IMR-90 (cell line): ENCODE results near the gene CIC. TPM values are rescaled to one million over a fixed set of nuclear protein-coding genes. Genes with fewer than 3 reads are reported as not detected.

Experiments used
- ATAC-seq: fragments of 200-7000 bp; cut with Tn5 transposase; 2 replicates; pipeline ENCODE4 v1.9.1; 2020; ENCODE audit warnings: low read depth, mild to moderate bottlenecking, moderate library complexity
- BruUV-seq: library from RNA; stranded (reverse); fragments of 400-500 nt; replicated peaks from 2 replicates; lab custom pipeline; 2021; lab: Mats Ljungman, UMichigan
- CTCF ChIA-PET: fragments of 300-600 bp; formaldehyde crosslinking; extraction: SDS; loops from one replicate; lab custom pipeline; 2021; ENCODE audit warnings: antibody characterized with exemption; lab: Yijun Ruan, JAX
- POLR2A ChIA-PET: fragments of 300-600 bp; sonication (Branson Sonifier 250); formaldehyde crosslinking; loops from one replicate; lab custom pipeline; 2022; ENCODE audit warnings: antibody characterized with exemption; ENCODE audit not compliant: unreplicated experiment; lab: Charles Lee
- DNase-seq: peaks from one replicate; pipeline ENCODE4 v3.0.0; 2013
- H2AFZ ChIP-seq: replicated peaks from 2 replicates; pipeline ENCODE3; 2013; ENCODE audit warnings: low read length, mild to moderate bottlenecking; ENCODE audit not compliant: poor library complexity
- H2AK5ac ChIP-seq: 2 replicates; pipeline ENCODE4 v1.6.1; 2013; ENCODE audit warnings: low read depth, low read length, inconsistent platforms
- H2AK9ac ChIP-seq: replicated peaks from 2 replicates; pipeline ENCODE3; 2013; ENCODE audit warnings: mild to moderate bottlenecking, low read depth, low read length, moderate library complexity; ENCODE audit not compliant: poor library complexity
- H2BK120ac ChIP-seq: 2 replicates; pipeline ENCODE4 v1.6.1; 2013; ENCODE audit warnings: low read depth, low read length, inconsistent platforms
- H2BK15ac ChIP-seq: 3 replicates; pipeline ENCODE4 v1.6.1; 2013; ENCODE audit warnings: low read depth, low read length, inconsistent platforms
- H2BK20ac ChIP-seq: 2 replicates; pipeline ENCODE4 v1.6.1; 2013; ENCODE audit warnings: low read depth, mild to moderate bottlenecking, inconsistent platforms, low read length, moderate library complexity
- H2BK5ac ChIP-seq: 2 replicates; pipeline ENCODE4 v1.6.1; 2013; ENCODE audit warnings: mild to moderate bottlenecking, low read depth, low read length, inconsistent platforms; ENCODE audit not compliant: poor library complexity, severe bottlenecking
- H3K14ac ChIP-seq: replicated peaks from 2 replicates; pipeline ENCODE4 v1.6.1; 2013; ENCODE audit warnings: low read depth, low read length, inconsistent platforms
- H3K18ac ChIP-seq: 2 replicates; pipeline ENCODE4 v1.6.1; 2013; ENCODE audit warnings: low read depth, low read length, control low read depth
- H3K23ac ChIP-seq: 2 replicates; pipeline ENCODE4 v1.6.1; 2013; ENCODE audit warnings: low read depth, low read length, inconsistent platforms
- H3K27ac ChIP-seq: 2 replicates; pipeline ENCODE4 v1.5.1; 2013; ENCODE audit warnings: mild to moderate bottlenecking, control low read depth, low read length; ENCODE audit not compliant: insufficient read depth
- H3K27me3 ChIP-seq: 2 replicates; pipeline ENCODE4 v1.6.1; 2013; ENCODE audit warnings: low read length; ENCODE audit not compliant: control insufficient read depth, insufficient read depth
- H3K36me3 ChIP-seq: 2 replicates; pipeline ENCODE4 v1.6.1; 2013; ENCODE audit warnings: low read length, mixed read lengths; ENCODE audit not compliant: control insufficient read depth, insufficient read depth
- H3K4ac ChIP-seq: 2 replicates; pipeline ENCODE4 v1.6.1; 2013; ENCODE audit warnings: low read depth, low read length, inconsistent platforms
- H3K4me1 ChIP-seq: 2 replicates; pipeline ENCODE4 v1.6.1; 2013; ENCODE audit warnings: low read length, mixed read lengths; ENCODE audit not compliant: control insufficient read depth, insufficient read depth
- H3K4me2 ChIP-seq: 2 replicates; pipeline ENCODE4 v1.6.1; 2013; ENCODE audit warnings: low read depth, mild to moderate bottlenecking, control low read depth, low read length, moderate library complexity
- H3K4me3 ChIP-seq: 2 replicates; pipeline ENCODE4 v1.5.1; 2013; ENCODE audit warnings: low read depth, mild to moderate bottlenecking, control low read depth, low read length, moderate library complexity; ENCODE audit not compliant: insufficient read depth
- H3K56ac ChIP-seq: 2 replicates; pipeline ENCODE4 v1.6.1; 2013; ENCODE audit warnings: low read length, inconsistent platforms; ENCODE audit not compliant: insufficient read depth; ENCODE audit errors: extremely low read depth
- H3K79me1 ChIP-seq, 2 experiments: 2 replicates each; pipeline ENCODE4 v1.6.1; 2013; ENCODE audit warnings: low read length in 2 of 2, inconsistent platforms in 1 of 2, low read depth in 1 of 2
- H3K9ac ChIP-seq: 2 replicates; pipeline ENCODE4 v1.6.1; 2013; ENCODE audit warnings: low read depth, low read length, control low read depth
- H3K9me1 ChIP-seq: 2 replicates; pipeline ENCODE4 v1.6.1; 2013; ENCODE audit warnings: low read length, inconsistent platforms; ENCODE audit not compliant: insufficient read depth
- H3K9me3 ChIP-seq: 2 replicates; pipeline ENCODE4 v1.6.1; 2013; ENCODE audit warnings: low read length; ENCODE audit not compliant: control insufficient read depth, insufficient read depth
- H4K20me1 ChIP-seq: 2 replicates; pipeline ENCODE4 v1.6.1; 2013; ENCODE audit warnings: low read length, inconsistent platforms; ENCODE audit not compliant: insufficient read depth
- H4K5ac ChIP-seq: 2 replicates; pipeline ENCODE4 v1.6.1; 2013; ENCODE audit warnings: mild to moderate bottlenecking, low read depth, low read length, control low read depth
- H4K8ac ChIP-seq, 2 experiments: 2 replicates each; pipeline ENCODE4 v1.6.1; 2013; ENCODE audit warnings: low read depth in 2 of 2, low read length in 2 of 2, control low read depth in 1 of 2, inconsistent platforms in 1 of 2
- H4K91ac ChIP-seq: 2 replicates; pipeline ENCODE4 v1.6.1; 2013; ENCODE audit warnings: low read depth, low read length, inconsistent platforms; ENCODE audit not compliant: insufficient read depth
- BHLHE40 ChIP-seq: fragments of 150-350 bp; IDR thresholded peaks from 2 replicates; pipeline ENCODE4 v1.6.1; 2016; ENCODE audit warnings: mild to moderate bottlenecking, low read depth, low read length
- CEBPB ChIP-seq: IDR thresholded peaks from 2 replicates; pipeline ENCODE4 v1.6.1; 2012; ENCODE audit warnings: low read depth, low read length, improper control_type of control experiment
- CHD1 ChIP-seq: IDR thresholded peaks from 2 replicates; pipeline ENCODE4 v1.6.1; 2012; ENCODE audit warnings: low read depth, low read length, improper control_type of control experiment
- MAZ ChIP-seq: IDR thresholded peaks from 2 replicates; pipeline ENCODE4 v1.6.1; 2012; ENCODE audit warnings: low read depth, mild to moderate bottlenecking, low read length, improper control_type of control experiment, moderate library complexity, borderline replicate concordance
- MXI1 ChIP-seq: IDR thresholded peaks from 2 replicates; pipeline ENCODE4 v1.6.1; 2012; ENCODE audit warnings: low read depth, mild to moderate bottlenecking, low read length, moderate library complexity, borderline replicate concordance
- POLR2A ChIP-seq: IDR thresholded peaks from 2 replicates; pipeline ENCODE4 v1.6.1; 2012; ENCODE audit warnings: mild to moderate bottlenecking, low read depth, low read length
- RAD21 ChIP-seq: IDR thresholded peaks from 2 replicates; pipeline ENCODE4 v1.6.1; 2012; ENCODE audit warnings: low read length, improper control_type of control experiment
- WGBS, 2 experiments: methylation state at CpG; one replicate each; pipeline versions ENCODE4 v1.1.5 to v1.1.7; 2013; ENCODE audit warnings: missing lambda C conversion rate in 2 of 2; ENCODE audit not compliant: insufficient read length in 1 of 2; ENCODE audit errors: extremely low coverage in 2 of 2; 5-methylcytosine and 5-hydroxymethylcytosine counted together
- dilution Hi-C: fragments of 300-500 bp; cut with HindIII; formaldehyde crosslinking; loops from one replicate; pipeline ENCODE4 v1.14.3; 2018; ENCODE audit warnings: low sequenced_read_pairs; ENCODE audit not compliant: unreplicated experiment
- in situ Hi-C: fragments of 300-500 bp; cut with MboI; formaldehyde crosslinking; loops from 3 replicates; pipeline ENCODE4 v1.14.3; 2019; ENCODE audit warnings: low sequenced_read_pairs, inconsistent platforms, mixed read lengths
- intact Hi-C: fragments of 100-400 bp; cut with micrococcal nuclease; formaldehyde crosslinking; loops from 2 replicates; pipeline ENCODE4 v1.10.0; 2022
- polyA plus RNA-seq, 3 experiments: library from polyadenylated mRNA; depleted of rRNA; stranded (reverse); fragments of >200 nt; gene quantifications; 2 replicates each; pipeline ENCODE4 v1.2.3, GENCODE V29; 2012; ENCODE audit warnings: low replicate concordance in 1 of 3
- total RNA-seq: library from RNA; depleted of rRNA; stranded (reverse); fragments of >200 nt; gene quantifications from 2 replicates; pipeline ENCODE4 v1.2.3, GENCODE V29; 2012

CIC gene
- total and polyA plus RNA-seq, 2 of the 4 experiments (the other 2 are of a cell fraction): 1.8 to 23.2 TPM

DNA sequence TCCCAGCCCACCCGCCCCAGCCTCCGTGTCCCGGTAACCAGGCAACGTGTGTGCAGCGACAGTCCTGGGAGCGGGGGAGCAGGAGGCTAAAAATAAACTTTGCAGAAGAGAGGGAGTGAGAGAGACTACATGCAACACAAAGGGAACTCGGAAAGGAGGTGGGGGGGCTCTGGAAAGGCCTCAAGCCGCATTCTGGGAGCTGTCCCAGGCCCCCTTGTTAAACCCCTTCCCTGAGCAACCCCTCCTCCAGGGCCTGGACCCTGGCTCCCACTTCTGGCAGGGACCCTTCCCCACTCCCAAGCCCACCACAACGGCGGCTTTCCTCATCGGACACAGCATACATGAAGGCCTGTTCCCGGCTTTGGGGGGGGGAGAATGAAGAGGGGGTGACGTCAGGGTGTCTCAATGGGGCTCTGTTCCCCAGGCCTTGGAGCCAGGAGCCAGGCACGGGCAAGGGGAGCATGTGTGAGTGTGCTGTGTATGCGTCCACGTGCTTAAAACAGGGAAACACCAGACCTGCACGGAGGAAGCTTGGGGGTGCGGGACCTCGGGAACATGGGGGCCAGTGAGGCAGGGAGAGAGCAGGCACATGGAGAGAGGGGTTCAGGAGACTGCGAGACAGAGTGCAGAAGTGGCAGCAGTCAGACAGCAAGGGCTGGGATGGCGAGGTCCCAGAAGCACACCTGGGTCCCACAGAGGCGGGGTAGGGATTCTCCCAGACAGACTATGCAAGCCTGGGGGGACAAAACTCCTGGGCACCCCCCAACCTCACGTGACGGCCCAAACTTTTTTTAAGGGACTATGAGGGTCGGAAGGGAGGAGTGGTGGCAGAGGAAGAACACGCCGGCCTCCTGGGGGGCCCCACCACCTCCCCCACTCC is 16.4 kb upstream of the CIC start:
- Histone ChIP-seq H3K9me1 (peaks cover 7% of the 10 kb centered on the region; the same call in 1 of the 2 replicates), H4K8ac (peak overlapping the region; percentile 75 to 84; a peak in 3 of 4 replicates), H3K56ac (peak overlapping the region; percentile 79; the same call in 1 of the 2 replicates), H3K14ac (peak overlapping the region; percentile 65), H2BK15ac (peak overlapping the region; percentile 7; the same call in 1 of the 3 replicates), H3K4me1 (peaks cover 19% of the 10 kb centered on the region), H2BK20ac (no peak overlapping the region; the same call in 1 of the 2 replicates), H3K27ac (peak overlapping the region; percentile 87), H2BK120ac (peak overlapping the region; percentile 61), H3K4me3 (peak overlapping the region; percentile 66), H3K4ac (peak overlapping the region; percentile 82), H2AFZ (peak overlapping the region; percentile 91), H3K27me3 (no peaks in the 10 kb centered on the region), H4K20me1 (peaks cover 40% of the 10 kb centered on the region), H3K4me2 (peak overlapping the region; percentile 91), H3K23ac (peak overlapping the region; percentile 87), H2AK5ac (peak overlapping the region; percentile 90), H2AK9ac (peak overlapping the region; percentile 100), H4K5ac (peak overlapping the region; percentile 0; the same call in 1 of the 2 replicates), H3K36me3 (peaks cover 12% of the 10 kb centered on the region), H3K79me1 (peaks cover 6 to 42% of the 10 kb centered on the region in 2 experiments), H4K91ac (peak overlapping the region; percentile 84), H3K18ac (peak overlapping the region; percentile 17), H3K9ac (peak overlapping the region; percentile 87), H3K9me3 (no peaks in the 10 kb centered on the region), H2BK5ac (peak overlapping the region; percentile 78)
- no peak for ATAC-seq
- WGBS, 2 experiments: 0% methylated on average over 7 of the region's 27 CpGs; no CpG with 5 or more reads in 1 of the 2 experiments
- dilution Hi-C loops: no loop called here
- intact Hi-C loops: no loop called here
- ChIA-PET POLR2A (interaction anchor here (0.8 to 1.7 kb wide), 2 partner anchors 9 to 179 kb away, joined by 4 to 5 read pairs; no protein-coding TSS in a partner anchor), CTCF (no interaction called here)
- peak; percentile 68 for DNase-seq
- TF ChIP-seq MAZ: peak; percentile 75
- TF ChIP-seq POLR2A: peak; percentile 39
- TF ChIP-seq CHD1: no peak
- no peak for TF ChIP-seq RAD21
- peak; percentile 95 for TF ChIP-seq MXI1
- 0 out of 2 replicates have a peak, but pooled peaks have one; percentile 2 for TF ChIP-seq CEBPB
- peak; percentile 92 for TF ChIP-seq BHLHE40
- in situ Hi-C loops: no loop called here
- no TSS peak for BruUV-seq
